Activated CD4-positive, CD25-positive, alpha-beta regulatory T cell (primary cell): ENCODE measurements around the gene PSEN2.
"Not testable (repeated sequence)": the region's sequence is repeated elsewhere in the genome, so short reads cannot be mapped to it uniquely, and the experiment has no call there.

Experiments used
- DNase-seq, 4 experiments: peaks; one replicate each; lab custom pipeline; 2025; lab: John Stamatoyannopoulos, UW

The PSEN2 gene

GRCh38 chr1:226916497-226916896 lies 46.1 kb downstream of the PSEN2 start:
- no peak for DNase-seq

GRCh38 chr1:226919587-226919986 lies 49.2 kb downstream of the PSEN2 start:
- no peak for DNase-seq

DNA sequence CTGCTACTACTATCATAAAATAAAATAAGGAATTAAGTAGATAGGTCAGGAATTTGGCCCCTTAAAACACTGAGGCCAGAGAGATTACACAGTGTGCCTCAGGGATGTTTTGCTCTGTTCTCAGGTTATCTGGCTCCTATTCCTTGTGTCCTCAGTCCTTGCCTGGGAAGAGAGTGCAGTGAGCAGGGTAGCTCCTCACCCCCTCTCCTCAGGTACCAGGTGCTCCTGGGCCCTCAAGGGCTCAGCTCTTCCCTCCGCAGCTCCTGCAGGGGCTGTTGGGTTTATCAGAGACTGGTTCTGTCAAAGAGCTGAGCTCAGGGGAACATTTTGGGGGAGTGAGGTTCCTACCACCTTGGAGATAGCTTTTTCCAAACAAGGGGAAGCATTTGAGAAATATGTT lies 49.6 kb downstream of the PSEN2 start:
- DNase-seq: no peak

- DNase-seq: no peak
These were observed 50.1 kb downstream of the PSEN2 start for GRCh38 chr1:226920446-226920894.

- DNase-seq: no peak
These were observed 51.1 kb downstream of the PSEN2 start for GRCh38 chr1:226921504-226921903.

DNA sequence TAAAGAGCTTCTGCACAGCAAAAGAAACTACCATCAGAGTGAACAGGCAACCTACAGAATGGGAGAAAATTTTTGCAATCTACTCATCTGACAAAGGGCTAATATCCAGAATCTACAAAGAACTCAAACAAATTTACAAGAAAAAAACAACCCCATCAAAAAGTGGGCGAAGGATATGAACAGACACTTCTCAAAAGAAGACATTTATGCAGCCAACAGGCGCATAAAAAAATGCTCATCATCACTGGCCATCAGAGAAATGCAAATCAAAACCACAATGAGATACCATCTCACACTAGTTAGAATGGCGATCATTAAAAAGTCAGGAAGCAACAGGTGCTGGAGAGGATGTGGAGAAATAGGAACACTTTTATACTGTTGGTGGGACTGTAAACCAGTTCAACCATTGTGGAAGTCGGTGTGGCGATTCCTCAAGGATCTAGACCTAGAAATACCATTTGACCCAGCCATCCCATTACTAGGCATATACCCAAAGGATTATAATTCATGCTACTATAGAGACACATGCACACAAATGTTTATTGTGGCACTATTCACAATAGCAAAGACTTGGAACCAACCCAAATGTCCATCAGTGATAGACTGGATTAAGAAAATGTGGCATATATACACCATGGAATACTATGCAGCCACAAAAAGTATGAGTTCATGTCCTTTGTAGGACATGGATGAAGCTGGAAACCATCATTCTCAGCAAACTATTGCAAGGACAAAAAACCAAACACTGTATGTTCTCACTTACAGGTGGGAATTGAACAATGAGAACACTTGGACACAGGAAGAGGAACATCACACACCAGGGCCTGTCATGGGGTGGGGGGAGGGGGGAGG lies 59.1 kb downstream of the PSEN2 start:
- DNase-seq: not testable (repeated sequence)

DNA sequence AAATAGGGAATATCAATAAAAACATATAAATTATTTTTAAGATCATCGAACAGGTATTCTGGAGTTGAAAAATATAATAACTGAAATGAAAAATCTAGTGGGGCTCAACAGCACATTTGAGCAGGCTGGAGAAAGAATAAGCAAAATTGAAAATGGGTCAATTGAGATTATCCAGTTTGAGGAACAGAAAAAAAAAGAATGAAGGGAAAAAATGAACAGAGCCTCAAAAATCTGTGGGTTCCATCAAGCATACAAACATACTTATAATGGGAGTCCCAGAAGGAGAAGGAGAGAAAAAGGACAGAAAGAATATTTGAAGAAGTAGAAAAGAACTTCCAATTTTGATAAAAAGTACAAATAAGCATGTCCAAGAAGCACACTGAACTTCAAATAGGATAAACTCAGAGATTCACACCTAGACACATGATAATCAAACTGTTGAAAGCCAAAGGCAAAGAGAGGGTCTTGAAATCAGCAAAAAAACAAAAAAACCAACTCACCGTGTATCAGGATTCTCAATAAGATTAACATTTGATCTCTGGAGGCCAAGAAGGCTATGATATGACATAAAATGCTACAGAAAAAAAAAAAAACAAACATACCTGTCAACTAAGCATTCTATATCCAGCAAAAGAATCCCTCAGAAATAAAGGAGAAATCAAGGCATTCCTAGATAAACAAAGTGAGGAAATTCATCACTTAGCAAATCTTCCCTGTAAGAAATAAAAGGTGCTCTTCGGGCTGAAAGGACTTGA lies 64.2 kb downstream of the PSEN2 start:
- DNase-seq: no peak

GRCh38 chr1:226937940-226938725 lies 67.7 kb downstream of the PSEN2 start:
- DNase-seq: no peak

- no peak for DNase-seq
These were observed 68.6 kb downstream of the PSEN2 start for GRCh38 chr1:226938903-226939437.

DNA sequence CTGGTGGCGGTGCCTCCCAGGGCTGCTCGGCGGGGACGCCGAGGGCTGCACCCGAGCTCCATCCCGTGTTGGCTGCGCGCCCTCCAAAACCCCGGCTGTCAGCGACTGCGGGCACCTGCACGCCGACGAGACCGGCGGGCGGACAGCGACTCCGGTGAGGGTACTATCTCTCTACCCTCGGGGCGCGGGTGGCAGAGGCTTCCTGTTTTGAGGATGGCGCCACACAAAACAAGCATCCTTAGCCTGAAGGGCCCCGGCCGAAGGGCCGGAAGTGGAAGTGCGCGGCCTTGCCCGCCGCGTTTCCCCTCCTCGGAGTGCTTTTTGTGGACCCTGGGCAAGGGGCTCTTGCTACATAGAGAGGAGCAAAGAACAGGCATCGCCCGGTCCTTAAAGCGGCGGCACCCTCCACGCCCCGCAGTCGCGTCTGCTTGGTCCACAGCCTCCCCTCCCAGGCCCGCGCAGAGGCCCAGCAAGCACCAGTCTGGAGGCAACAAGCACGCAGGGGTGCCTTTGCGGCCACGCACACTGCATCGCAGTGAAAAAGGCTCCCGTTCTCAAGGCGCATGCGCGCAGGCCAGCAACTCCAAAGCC lies 69.1 kb downstream of the PSEN2 start:
- DNase-seq: peak; percentile 39 to 74 (median 52)

GRCh38 chr1:226940029-226940805 lies 69.8 kb downstream of the PSEN2 start, which contains the start of gene COQ8A:
Gene COQ8A (plus strand): TSS chr1:226940294. CDS start chr1:226961386, 21,092 bp downstream.
- peak; percentile 96 to 99 (median 98) for DNase-seq

DNA sequence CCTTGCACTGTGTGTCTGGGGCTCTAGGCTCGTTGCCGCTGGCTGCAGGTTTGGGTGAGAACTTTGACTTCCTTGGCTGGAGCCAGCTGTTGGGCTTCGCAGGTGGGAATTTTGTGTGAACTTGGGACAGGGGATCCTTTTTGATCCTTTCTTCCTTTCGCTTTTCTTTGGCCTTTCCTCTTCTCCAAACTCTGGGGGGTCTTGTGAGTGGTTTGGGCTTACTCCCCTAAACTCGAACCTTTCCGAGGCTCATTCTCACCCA lies 70.3 kb downstream of the PSEN2 start:
- no peak for DNase-seq

GRCh38 chr1:226942392-226942791 lies 72.0 kb downstream of the PSEN2 start:
- DNase-seq: no peak

DNA sequence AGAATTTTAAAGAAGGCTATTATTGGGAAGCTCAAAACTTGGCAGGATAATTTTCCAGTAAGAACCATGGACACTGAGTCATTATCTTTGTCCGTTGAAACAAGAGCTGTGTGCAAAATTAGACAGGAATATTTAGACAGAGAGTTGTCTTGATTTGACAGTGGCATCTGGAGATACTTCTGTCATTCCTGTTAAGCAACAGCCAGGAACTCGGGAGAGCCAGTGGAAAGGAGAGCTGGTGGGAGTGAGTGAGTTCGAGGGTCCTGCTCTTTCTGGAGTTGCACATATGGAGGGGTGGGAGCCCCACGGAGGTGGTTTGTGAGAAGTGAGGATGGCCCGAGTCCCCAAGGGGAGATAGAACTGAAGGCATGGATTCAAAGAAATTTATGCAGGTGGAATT lies 72.7 kb downstream of the PSEN2 start:
- DNase-seq: no peak

DNA sequence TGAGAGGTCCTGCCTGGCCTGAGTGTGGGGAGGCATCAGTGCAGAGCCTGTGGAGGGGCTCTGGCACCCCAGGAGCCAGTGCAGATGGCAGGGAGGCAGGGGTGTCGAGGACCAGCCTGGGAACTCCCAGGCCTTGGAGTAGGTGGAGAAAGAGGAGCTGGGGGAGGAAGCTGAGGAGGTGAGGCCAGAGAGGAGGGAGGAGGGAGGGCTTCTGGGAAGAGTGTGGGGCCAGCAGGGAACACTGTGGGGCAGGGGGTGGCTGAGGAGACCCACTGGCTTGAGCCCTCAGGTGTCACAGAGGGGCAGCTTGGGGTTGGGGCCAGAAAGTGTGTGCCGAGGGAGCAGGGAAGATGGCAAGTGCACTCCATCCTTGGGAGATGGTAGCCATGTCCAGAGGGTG lies 73.5 kb downstream of the PSEN2 start:
- DNase-seq: no peak

DNA sequence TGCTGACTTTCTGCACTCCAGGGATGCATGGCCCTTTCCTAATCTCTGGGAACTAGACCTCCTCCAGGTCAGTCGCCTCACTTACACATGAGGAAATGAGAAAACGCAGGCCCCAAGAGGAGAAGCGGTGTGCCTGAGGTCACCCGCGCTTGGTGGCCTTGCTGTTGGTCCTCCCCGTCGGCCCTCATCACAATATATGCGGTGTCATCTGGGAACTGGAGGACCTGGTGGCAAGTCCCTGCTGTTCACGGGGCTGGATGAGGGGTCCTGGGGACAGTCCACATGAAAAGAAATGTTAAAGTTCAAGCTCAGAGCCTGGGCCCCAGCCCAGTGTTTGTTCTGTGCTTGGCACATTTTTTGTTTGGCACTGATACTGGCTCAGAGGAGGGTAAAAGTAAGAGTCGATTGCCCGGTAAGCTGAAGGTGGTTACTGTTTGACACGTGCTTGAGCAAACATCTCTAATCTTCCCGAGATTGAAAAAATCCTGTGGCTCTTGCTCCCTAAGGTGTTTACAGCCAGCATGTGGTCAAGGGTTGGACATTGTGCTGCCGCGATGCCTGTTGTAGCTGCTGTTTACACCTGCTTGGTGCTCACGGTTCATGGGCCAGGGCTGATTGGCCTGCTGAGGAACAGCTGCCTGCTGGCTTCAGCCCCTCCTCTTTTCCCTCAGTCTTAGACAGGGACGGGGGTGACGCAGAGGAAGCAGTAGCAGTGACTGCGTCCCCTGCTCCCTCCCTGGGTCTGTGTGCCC lies 74.9 kb downstream of the PSEN2 start:
- no peak for DNase-seq
